ENCODE measurements around the gene MTNR1B.

Gene MTNR1B

DNA sequence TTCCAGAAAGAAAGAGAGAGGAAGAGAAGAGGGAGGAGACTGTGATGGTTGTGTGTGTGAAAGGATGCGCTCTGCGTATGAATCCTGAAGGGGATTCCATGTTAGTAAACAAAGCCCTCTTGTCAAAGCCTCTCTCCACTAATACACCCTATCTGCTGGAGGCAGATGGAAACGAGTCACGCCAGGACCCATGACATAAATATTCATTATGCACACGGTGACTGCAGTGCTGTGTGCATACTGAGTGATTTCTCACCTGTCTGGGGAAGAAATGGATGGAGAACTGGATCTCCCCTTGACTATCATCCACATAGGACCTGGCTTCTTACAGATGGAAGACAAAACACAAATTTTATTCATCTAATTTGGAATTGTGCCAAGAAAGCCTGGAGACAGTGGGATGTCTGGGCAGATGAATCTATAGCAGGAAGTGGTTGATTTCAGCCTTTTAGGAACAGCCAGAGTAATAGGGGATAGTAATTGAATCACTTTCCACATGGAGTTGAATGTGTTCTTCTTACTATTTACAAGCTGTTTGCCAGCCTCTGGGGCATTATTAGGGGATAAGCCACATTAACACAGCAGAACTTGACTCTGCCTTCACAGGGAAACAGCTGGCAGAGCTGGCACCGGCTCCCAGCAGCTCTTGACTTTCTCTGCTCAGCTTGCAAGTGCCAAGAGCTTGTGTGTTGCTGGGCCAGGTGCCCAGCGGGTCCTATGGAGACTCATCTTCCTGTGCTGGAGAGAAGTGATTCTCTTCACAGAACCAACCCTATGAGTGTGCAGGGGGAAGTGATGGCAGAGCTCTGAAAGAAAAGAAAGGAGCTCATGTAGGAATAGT lies 9.0 kb downstream of the MTNR1B start:
- DNase-seq, result no peak

DNA sequence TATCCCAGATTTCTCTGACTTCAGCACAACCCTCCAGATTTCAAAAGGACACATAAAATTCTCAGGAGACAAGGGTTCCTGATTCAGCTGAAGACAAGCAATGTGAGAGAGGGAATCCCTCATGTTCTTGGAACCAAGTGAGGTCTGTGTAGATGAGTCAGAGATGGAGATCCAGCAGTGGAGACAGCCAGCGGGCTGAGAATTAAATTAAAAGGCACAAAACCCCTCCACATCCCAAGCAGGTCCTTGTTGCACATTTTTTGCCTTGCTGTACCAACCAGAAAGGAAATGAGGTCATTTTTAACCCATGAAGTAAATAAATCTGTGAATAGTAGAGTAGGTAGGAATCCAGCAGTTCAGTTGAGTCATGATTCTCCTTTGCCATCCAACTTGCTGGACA lies 9.7 kb downstream of the MTNR1B start:
- no peak for DNase-seq

DNA sequence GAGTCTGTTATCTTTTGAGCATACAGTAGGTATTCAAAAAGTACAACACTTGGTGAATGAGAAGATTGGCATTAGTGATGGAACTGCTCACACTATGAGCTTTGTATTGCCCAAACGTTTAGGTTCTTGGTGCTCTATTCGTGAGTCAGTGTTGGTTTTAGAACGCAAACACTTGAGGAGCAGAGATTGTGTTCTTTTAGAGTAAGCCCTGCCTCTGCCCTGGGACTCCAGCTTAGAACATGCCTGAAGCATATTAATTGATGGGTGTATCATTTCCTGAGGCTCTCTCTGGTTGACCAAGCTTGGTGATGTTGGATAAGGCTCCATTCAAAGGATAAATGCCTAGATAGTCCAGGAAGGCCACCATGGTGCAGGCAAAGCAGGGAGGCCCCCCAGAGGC lies 10.9 kb downstream of the MTNR1B start:
- DNase-seq, result no peak

DNA sequence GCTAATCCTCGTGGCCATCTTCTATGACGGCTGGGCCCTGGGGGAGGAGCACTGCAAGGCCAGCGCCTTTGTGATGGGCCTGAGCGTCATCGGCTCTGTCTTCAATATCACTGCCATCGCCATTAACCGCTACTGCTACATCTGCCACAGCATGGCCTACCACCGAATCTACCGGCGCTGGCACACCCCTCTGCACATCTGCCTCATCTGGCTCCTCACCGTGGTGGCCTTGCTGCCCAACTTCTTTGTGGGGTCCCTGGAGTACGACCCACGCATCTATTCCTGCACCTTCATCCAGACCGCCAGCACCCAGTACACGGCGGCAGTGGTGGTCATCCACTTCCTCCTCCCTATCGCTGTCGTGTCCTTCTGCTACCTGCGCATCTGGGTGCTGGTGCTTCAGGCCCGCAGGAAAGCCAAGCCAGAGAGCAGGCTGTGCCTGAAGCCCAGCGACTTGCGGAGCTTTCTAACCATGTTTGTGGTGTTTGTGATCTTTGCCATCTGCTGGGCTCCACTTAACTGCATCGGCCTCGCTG lies 12.1 kb downstream of the MTNR1B start:
- no peak for DNase-seq

DNA sequence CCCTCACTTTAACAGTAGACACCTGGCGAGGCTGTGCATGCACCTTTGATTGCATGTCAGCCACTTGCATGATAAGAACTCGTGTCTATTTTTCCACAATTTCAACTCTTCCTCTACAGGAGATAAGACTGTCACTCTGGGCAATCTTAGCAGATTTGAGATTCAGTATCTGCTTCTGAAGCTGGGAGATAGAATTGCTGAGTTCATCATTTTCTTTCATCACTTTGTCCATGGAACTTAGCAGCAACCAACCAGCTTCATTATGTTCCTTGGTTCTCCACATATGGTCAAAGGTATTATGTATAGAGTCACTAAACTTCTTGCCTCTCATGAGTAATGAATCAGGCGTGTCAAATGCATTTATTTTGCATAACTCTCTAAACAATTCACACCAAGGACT lies 17.1 kb downstream of the MTNR1B start:
- no peak for DNase-seq

DNA sequence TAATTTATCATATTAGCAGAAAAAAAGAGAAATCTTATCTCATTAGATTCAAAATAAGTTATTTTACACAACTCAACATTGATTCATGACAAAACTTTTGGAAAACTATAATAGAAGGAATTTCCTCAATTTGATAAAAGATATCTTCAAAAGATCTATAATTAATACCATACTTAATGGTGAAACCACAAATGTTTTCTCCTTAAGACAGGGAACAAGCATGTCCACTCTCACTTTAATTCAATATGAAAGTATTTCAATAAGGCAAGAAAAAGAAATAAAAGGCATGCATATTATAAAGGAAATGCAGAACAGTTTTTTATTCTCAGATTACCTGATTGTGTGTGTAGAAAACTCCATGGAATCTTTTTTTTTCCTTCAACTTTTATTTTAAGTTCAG lies 23.6 kb downstream of the MTNR1B start:
- no peak for DNase-seq

DNA sequence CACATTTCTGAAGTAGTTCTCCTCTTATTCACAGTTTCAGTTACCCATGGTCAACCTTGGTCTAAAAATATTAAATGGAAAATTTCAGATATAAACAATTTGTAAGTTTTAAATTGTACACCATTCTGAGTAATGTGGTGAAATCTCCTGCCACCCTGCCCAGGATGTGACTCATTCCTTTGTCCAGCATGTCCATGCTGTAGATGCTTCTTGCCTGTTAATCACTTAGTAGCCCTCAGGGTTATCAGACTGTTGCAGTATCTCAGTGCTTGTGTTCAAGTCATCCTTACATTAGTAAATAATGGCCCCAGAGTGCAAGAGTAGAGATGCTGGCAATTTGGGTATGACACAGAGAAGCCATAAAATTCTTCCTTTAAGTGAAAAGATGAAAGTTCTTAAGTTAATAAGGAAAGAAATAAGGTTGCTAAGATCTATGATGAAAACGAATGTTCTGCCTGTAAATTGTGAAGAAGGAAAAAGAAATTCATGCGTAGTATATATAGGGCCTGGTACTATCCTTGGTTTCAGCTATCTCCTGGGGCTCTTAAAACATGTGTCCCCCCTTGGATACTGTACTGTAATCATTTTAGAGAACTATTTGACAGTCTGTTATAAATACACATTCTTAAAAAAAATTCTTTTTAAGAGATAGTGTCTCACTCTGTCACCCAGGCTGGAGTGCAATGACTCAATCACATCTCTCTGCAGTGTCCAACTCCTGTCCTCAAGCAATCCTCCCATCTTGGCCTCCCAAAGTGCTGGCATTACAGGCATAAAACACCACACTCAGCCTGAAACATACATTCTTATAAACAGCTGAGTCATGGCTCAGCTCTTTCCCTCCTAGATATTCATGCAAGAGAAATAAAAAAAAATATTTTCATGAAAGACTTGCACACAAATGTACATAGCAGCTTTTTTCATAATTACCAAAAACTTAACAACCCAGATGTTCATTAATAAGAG lies 31.3 kb downstream of the MTNR1B start:
- DNase-seq, result no peak

DNA sequence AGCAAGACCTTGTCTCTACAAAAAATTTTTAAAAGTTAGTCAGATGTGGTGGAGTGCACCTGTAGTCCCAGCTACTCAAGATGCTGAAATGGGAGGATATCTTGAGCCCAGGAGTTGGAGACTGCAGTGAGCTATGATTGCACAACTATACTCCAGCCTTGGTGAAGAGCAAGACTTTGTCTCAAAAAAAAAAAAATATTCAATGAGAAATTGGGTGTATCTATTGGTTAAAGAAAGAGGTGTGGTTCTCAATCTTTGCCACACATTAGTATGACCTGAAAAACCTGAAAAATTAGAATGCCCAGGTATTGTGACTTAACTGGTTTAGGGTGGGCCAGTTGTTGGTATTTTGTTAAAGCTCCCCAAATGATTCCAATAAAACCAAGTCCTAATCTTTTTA lies 32.4 kb downstream of the MTNR1B start:
- DNase-seq, result no peak

DNA sequence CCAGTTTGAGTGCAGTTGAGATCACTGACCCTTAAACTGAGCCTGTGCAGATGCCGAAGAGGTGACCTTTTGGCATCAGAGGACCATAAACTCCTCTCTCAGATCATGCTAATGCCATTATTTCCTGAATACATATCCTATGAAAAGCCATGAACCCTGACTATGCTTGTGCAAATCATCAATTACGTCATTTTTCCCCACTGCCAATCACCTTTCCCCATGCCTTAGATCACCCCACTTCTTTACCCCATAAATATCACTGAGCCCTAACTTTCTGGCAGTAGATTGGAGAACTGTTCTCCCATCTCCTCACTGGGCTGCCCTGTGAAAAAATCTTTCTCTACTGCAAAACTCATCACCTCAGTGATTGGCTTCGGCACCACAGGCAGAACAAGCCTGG lies 32.9 kb downstream of the MTNR1B start:
- DNase-seq, result no peak

DNA sequence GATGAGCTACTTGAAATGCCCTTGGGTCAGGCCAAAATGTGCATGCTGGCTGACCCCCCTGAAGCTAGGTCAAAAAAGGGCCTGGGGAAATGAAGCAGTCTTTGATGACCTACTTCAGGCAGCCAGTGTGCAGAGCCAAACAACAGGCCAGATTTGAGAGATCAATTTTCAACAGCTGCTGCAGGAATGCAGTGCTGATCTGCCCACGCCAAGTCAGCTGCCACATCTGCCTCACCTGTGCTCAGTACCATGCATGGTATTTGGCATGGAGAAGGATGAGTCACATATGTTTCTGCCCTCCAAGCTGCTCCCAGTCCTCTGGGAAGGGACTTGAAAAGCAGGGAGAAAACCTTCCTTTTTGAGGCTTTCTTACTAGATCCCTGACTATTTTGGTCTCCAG lies 35.8 kb downstream of the MTNR1B start:
- no peak for DNase-seq

DNA sequence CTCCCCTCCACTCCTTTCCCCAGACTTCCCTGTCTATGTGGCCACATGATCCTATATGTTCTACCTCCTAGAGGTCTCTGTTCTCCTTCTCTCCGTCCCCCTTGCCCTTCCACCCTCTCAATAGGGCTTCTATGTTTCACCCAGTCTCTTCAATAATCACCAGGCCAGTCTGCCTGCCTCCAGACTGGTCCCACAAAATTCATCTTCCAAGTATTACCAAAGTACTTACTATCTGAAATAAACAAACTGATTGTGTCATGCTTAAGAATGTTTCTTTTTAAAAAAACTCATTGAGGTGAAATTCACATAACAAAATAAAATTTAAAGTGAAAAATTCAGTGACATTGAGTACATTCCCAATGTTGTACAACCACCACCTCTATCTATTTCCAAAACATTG lies 44.2 kb downstream of the MTNR1B start:
- DNase-seq, result no peak

DNA sequence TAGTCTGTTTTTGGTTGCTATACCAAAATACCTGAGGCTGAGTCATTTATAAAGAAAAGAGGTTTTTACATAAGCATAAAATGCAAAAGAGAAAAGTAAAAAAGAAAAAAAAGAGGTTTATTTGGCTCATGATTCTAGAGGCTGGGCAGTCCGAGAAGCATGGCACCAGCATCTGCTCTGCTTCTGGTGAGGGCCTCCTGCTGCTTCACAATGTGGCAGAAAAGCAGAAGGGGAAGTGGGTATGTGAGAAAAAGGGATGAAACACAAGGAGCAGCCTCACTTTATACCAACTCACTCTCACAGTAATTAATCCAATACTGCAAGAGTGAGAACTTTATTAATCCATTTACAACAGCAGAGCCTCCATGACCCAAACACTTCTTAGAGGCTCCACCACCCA lies 47.1 kb downstream of the MTNR1B start:
- no peak for DNase-seq

DNA sequence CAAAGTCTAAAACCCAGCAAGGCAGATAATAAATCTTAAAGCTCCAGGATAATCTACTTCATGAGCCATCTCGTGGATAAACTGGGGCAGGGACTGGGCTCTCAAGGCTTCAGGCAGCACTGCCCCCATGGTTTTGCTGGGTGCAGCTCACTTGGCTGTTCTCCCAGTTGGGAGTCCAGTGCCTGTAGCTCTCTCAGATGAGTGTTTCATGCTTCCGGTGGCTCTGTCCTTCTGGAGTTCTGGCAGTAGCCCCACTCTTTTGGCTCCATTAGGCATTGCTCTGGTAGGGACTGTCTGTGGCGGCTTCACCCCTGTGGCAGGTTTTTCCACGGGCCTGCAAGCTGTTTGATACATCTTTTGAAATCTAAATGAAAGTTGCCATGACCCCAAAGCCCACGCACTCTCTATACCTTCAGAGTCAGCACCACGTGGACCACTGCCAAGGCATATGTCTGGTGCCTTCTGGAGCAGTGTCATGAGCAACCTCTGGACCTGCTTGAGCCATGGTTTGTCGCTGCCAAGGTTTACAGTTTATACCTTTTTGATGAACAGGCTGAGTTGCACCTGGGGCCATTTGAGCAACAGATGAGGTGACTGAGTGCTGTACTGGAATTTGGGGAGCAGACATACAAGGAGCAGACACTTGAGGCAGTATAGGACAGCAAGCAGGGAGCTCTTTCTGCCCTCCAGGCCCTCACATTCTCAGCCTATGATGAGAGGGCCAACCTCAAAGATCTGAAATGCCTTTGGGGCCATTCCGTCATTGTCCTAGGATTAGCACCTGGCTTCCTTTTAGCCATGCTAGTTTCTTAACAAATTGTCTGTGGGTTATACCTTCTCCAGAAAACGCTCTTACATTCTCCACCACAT lies 48.6 kb downstream of the MTNR1B start:
- DNase-seq, result no peak

DNA sequence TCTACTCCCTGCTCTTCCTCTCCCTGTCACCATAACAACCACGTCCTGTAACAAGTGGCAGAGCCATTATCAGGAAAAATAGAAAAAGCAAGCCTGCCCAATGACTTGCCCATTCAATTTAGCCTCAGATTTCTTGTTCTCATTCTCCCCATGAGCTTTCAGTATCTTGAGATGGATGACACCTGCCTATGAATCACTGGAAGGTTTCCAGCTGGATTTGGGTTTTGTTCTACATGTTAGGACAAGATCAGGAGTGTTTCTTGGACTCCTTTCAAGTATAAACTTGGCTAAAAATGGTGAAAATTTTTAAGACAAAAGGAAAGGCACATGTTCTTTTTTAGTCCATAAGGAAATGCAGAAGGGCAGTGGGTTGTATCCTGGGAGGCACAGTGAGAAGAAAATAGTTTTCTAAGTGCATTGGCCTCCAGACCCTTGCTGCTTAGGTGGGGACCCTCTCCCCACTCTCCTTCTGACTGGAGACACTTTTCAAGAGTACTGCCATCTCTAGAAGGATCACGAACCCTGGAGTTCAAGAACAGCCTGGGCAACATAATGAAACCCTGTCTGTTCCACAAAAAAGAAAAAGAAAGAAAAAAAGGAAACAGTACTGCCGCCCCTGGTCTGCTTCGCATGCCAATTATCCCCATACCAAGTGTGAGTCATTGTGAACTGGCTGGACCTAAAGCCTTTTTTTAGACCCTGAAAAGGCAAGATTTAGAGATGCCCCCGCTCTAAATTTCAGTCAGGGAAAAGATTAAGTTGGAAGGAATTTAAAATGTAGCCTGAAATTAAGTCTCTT lies 51.0 kb downstream of the MTNR1B start:
- no peak for DNase-seq

DNA sequence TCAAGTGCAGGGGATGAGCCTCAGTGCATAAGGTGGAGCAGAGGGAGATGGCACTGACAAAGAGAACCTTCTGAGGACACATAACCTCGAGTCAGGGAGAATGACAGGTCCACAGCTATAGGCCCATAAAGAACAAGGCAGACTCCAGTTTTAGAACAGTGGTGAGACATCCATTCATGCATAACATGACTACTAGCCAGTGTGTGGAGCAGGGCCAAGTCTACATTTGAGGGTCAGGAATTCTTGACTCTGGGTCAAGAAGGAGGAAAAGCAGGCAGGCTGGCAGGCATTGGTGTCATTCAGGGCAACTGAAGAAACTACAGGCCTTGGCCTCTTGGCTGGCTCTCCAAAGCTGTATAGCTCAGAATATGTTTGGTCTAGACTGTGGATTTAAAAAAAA lies 54.9 kb downstream of the MTNR1B start:
- DNase-seq, result no peak

DNA sequence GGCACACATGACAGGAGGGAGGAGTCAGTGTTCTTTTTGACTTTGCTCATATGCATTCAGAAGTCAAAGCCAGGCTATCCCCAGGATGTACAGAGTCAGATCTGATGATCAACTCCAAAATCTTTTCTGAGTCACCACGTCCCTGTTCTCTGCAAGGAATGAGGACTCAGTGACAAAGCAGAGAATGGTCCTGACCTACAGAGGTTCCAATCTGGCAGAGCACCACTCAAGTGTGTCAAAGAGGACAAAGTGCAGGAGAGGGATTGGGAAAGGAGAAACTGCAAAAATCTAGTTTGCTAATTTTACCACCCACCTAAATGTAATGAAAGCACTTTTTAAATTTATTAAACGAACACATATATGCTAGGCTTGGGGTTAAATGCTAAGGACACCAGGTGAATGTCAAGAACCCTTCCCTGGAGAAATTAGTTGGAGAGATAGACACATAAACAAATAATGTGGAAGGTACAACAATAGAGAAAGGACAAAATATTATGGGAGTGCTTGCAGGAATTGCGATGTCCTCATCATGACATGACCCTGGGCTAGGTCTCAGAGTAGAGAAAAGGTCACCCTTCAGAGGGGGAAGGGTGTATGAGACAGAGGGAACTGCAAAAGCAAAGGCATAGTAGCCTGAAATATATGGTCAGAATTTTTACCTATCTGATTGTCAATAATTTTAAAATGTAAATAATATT lies 56.3 kb downstream of the MTNR1B start:
- no peak for DNase-seq

DNA sequence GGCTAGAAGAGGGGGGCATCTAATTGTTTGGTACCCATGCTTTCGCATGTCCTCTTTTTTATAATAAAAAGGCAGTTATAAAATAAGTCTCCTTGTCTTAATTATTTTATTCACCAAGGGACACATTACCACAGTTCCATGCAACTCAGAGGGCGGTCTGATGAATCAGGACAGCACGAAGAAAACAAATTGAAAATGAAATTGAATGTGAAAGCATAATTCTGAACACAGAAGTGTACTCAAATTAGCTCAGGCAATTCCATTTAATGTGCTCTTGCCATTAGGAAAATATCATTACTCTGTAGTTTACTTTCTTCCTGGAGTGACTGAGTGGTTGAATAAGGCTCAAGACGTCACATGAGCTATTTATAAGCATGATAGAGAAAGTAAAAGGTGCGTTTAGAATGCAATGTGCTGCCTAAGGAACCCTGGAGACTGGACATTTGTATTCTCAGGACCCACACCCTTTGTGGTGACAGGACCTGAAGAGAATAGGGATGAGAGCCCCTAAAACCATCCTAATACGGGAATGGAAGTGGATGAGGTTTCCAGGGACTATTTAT lies 59.6 kb downstream of the MTNR1B start:
- no peak for DNase-seq

DNA sequence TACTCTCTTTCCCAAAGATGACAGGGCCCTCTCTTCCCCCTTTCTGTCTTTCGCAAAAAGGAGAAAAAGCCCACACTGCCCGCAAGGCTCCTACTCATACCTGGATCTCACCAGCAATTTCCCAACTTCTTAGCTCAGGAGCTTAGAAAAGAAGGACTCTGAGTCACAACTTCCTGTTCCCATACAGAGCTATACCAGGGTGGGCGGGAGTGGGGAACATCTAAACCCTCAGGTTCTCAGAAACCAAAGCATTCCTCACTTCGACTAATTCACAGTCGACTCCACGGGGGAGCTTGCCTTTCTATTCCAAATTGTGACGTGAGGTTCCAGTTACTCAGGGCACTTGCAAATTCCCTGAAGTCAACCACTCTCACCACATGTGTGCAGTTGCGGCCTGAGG lies 61.9 kb downstream of the MTNR1B start:
- DNase-seq, result no peak
